ENCODE measurements around the gene ALPL. TPM values are rescaled to one million over a fixed set of nuclear protein-coding genes. Genes with fewer than 3 reads are reported as not detected.

ALPL gene
- total and polyA plus RNA-seq, 8 donors, result 2.9 to 12.0 (median 7.0) TPM; not detected in 2

GRCh38 chr1:21503706-21504377 is 5.4 kb upstream of the ALPL start:
- H3K4me1 ChIP-seq, result peaks cover 4 to 5% (median 5%) of the 10 kb centered on the region in 4 donors
- no peak for TF ChIP-seq EP300 (IDR thresholded peaks at IDR 0.05)
- no peak for TF ChIP-seq CTCF (IDR thresholded peaks at IDR 0.05)
- TF ChIP-seq POLR2A (IDR thresholded peaks at IDR 0.05), result no peak
- TF ChIP-seq POLR2AphosphoS5 (IDR thresholded peaks at IDR 0.05), result no peak
- H3K27ac ChIP-seq, result no peak overlapping the region
- intact Hi-C loops (cut with DNase I; ENCODE audit: low total_unique reads), result loop anchor here (10.0 kb wide), 1 partner anchor 71 kb away; no protein-coding TSS in a partner anchor
- H3K27me3 ChIP-seq, result peaks cover 0 to 43% (median 9%) of the 10 kb centered on the region in 3 donors
- DNase-seq, result peak in 1 of 2 donors; percentile 26
- no peaks in the 10 kb centered on the region for H3K9me3 ChIP-seq
- WGBS, 5 donors, result 63 to 76% (median 75%) methylated on average over 7 of the region's 7 CpGs
- no peaks in the 10 kb centered on the region for H3K36me3 ChIP-seq
- H3K4me3 ChIP-seq, result no peak overlapping the region

- intact Hi-C loops (cut with DNase I; ENCODE audit: low total_unique reads), result loop anchor here (10.0 kb wide), 1 partner anchor 68 kb away; no protein-coding TSS in a partner anchor
- H3K27me3 ChIP-seq, result peaks cover 5 to 68% (median 21%) of the 10 kb centered on the region in 3 donors
- H3K9me3 ChIP-seq, result no peaks in the 10 kb centered on the region
- DNase-seq, result no peak
- no peak for TF ChIP-seq CTCF (IDR thresholded peaks at IDR 0.05)
- TF ChIP-seq EP300 (IDR thresholded peaks at IDR 0.05), result no peak
- no peak for TF ChIP-seq POLR2AphosphoS5 (IDR thresholded peaks at IDR 0.05)
- TF ChIP-seq POLR2A (IDR thresholded peaks at IDR 0.05), result no peak
- H3K4me1 ChIP-seq, result peaks cover 12 to 26% (median 19%) of the 10 kb centered on the region in 4 donors
- WGBS, 5 donors, result 40 to 62% (median 49%) methylated on average over 4 of the region's 4 CpGs
- H3K36me3 ChIP-seq, result no peaks in the 10 kb centered on the region
- H3K4me3 ChIP-seq, result no peak overlapping the region
- no peak overlapping the region for H3K27ac ChIP-seq
Measured at GRCh38 chr1:21506804-21507203, 2.4 kb upstream of the ALPL start.

GRCh38 chr1:21507511-21508270 is 1.5 kb upstream of the ALPL start:
- H3K27ac ChIP-seq, result no peak overlapping the region
- DNase-seq, result no peak
- 38 to 54% (median 45%) methylated on average over 1 of the region's 1 CpG for WGBS, 5 donors
- intact Hi-C loops (cut with DNase I; ENCODE audit: low total_unique reads), result loop anchor here (10.0 kb wide), 1 partner anchor 67 kb away; no protein-coding TSS in a partner anchor
- peaks cover 12 to 30% (median 20%) of the 10 kb centered on the region in 4 donors for H3K4me1 ChIP-seq
- H3K9me3 ChIP-seq, result no peaks in the 10 kb centered on the region
- no peak overlapping the region for H3K4me3 ChIP-seq
- no peaks in the 10 kb centered on the region for H3K36me3 ChIP-seq
- peaks cover 5 to 75% (median 21%) of the 10 kb centered on the region in 3 donors for H3K27me3 ChIP-seq
- no peak for TF ChIP-seq POLR2A (IDR thresholded peaks at IDR 0.05)
- TF ChIP-seq CTCF (IDR thresholded peaks at IDR 0.05), result no peak
- TF ChIP-seq POLR2AphosphoS5 (IDR thresholded peaks at IDR 0.05), result no peak
- TF ChIP-seq EP300 (IDR thresholded peaks at IDR 0.05), result no peak

- H3K27ac ChIP-seq, result no peak overlapping the region
- TF ChIP-seq POLR2AphosphoS5 (IDR thresholded peaks at IDR 0.05) (no peak), EP300 (IDR thresholded peaks at IDR 0.05) (no peak), CTCF (IDR thresholded peaks at IDR 0.05) (peak in 4 of 7 experiments; percentile 25 to 80 (median 48)), POLR2A (IDR thresholded peaks at IDR 0.05) (no peak)
- 9 to 16% (median 14%) methylated on average over 22 to 45 of the region's 45 CpGs for WGBS, 5 donors
- peaks cover 5 to 70% (median 21%) of the 10 kb centered on the region in 3 donors for H3K27me3 ChIP-seq
- H3K4me1 ChIP-seq, result peaks cover 12 to 30% (median 20%) of the 10 kb centered on the region in 4 donors
- intact Hi-C loops (cut with DNase I; ENCODE audit: low total_unique reads), result loop anchor here (10.0 kb wide), 1 partner anchor 66 kb away; no protein-coding TSS in a partner anchor
- H3K9me3 ChIP-seq, result no peaks in the 10 kb centered on the region
- H3K36me3 ChIP-seq, result no peaks in the 10 kb centered on the region
- peak overlapping the region; percentile 32 to 46 (median 39) for H3K4me3 ChIP-seq
- DNase-seq, result peak; percentile 76 to 87
Measured at GRCh38 chr1:21508580-21509350, 458 bp upstream of the ALPL start.

All from stomach (tissue), 9 donors.